ENCODE measurements around the gene HNRNPH2.

Gene HNRNPH2

DNA sequence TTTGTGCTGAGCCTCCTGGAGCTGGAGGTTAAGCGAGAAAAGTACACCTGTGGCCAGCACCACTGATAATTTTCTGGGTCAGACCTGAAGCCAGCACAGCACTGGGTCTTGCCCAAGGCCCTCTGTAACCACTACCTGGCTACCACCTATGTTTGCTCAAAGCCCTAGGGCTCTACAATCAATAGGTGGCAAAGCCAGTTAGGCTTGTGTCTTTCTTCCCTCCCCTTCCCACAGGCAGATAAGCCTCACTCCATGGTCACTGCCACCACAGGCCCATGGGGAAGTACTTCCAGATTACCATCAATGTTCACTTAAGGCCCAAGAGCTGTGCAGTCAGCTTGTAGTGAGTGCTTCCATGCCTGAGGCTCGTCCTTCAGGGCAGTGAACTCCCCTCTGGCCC is 42.1 kb downstream of the HNRNPH2 start:
- Histone ChIP-seq H3K4me3 (ENCODE audit: low read length) (no peak overlapping the region), H4K20me1 (ENCODE audit: insufficient read depth, low read length) (no peaks in the 10 kb centered on the region), H3K79me2 (ENCODE audit: low read length) (no peaks in the 10 kb centered on the region), H3K4me1 (ENCODE audit: low read length) (no peaks in the 10 kb centered on the region), H3K4me2 (ENCODE audit: low read depth, low read length) (no peak overlapping the region), H3K27ac (ENCODE audit: low read length) (no peak overlapping the region), H3K36me3 (replicated peaks; ENCODE audit: insufficient read depth, low read length) (no peaks in the 10 kb centered on the region), H3K27me3 (replicated peaks; ENCODE audit: insufficient read depth, low read length) (no peaks in the 10 kb centered on the region), H3F3A (ENCODE audit: insufficient read depth, low read length) (no peaks in the 10 kb centered on the region), H3K9me3 (replicated peaks; ENCODE audit: insufficient read depth, low read length) (no peaks in the 10 kb centered on the region), H3K9ac (ENCODE audit: low read length) (no peak overlapping the region), H3K9me2 (replicated peaks; ENCODE audit: insufficient read depth, low read length) (no peaks in the 10 kb centered on the region), H2AFZ (ENCODE audit: low read length) (no peak overlapping the region)
- no peak for DNase-seq
- TF ChIP-seq, protein P1, sequence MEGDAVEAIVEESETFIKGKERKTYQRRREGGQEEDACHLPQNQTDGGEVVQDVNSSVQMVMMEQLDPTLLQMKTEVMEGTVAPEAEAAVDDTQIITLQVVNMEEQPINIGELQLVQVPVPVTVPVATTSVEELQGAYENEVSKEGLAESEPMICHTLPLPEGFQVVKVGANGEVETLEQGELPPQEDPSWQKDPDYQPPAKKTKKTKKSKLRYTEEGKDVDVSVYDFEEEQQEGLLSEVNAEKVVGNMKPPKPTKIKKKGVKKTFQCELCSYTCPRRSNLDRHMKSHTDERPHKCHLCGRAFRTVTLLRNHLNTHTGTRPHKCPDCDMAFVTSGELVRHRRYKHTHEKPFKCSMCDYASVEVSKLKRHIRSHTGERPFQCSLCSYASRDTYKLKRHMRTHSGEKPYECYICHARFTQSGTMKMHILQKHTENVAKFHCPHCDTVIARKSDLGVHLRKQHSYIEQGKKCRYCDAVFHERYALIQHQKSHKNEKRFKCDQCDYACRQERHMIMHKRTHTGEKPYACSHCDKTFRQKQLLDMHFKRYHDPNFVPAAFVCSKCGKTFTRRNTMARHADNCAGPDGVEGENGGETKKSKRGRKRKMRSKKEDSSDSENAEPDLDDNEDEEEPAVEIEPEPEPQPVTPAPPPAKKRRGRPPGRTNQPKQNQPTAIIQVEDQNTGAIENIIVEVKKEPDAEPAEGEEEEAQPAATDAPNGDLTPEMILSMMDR (IDR thresholded peaks at IDR 0.05; ENCODE audit: low read length), result no peak
- TF ChIP-seq EZH2 (optimal IDR thresholded peaks at IDR 0.05; ENCODE audit: low read depth, low read length) (no peak), EZH2phosphoT487 (IDR thresholded peaks at IDR 0.05; ENCODE audit: low read length) (no peak)

DNA sequence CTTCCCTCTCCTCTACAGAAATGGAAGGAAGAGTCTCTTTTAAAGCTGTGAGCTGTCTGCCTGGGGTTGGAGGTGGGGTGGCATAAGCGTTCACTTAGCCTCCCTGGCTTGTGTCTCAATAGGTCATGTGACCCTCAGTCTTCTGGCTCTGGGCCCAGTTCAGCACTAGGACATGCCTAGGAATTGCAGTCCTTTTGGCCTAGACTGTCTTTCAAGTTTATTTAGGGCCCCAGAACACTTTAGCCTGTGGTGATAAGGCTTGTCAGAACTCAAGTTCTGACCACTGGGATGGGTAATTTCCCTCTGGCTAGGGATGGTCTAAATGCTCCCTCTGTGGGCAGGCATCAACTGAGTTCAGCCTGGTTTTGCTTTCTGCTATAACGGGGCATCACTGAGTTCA is 42.9 kb downstream of the HNRNPH2 start:
- H3K4me2 ChIP-seq (ENCODE audit: low read depth, low read length), result no peak overlapping the region
- no peak for DNase-seq
- no peaks in the 10 kb centered on the region for H3K4me1 ChIP-seq (ENCODE audit: low read length)
- no peak overlapping the region for H2AFZ ChIP-seq (ENCODE audit: low read length)
- H3K79me2 ChIP-seq (ENCODE audit: low read length), result no peaks in the 10 kb centered on the region
- no peaks in the 10 kb centered on the region for H3K9me2 ChIP-seq (replicated peaks; ENCODE audit: insufficient read depth, low read length)
- TF ChIP-seq EZH2 (optimal IDR thresholded peaks at IDR 0.05; ENCODE audit: low read depth, low read length) (no peak), EZH2phosphoT487 (IDR thresholded peaks at IDR 0.05; ENCODE audit: low read length) (no peak)
- TF ChIP-seq, protein P1 (IDR thresholded peaks at IDR 0.05; ENCODE audit: low read length), result no peak
- H3K9ac ChIP-seq (ENCODE audit: low read length), result no peak overlapping the region
- H3K4me3 ChIP-seq (ENCODE audit: low read length), result no peak overlapping the region
- no peaks in the 10 kb centered on the region for H3F3A ChIP-seq (ENCODE audit: insufficient read depth, low read length)
- no peaks in the 10 kb centered on the region for H3K9me3 ChIP-seq (replicated peaks; ENCODE audit: insufficient read depth, low read length)
- H3K27ac ChIP-seq (ENCODE audit: low read length), result no peak overlapping the region
- no peaks in the 10 kb centered on the region for H4K20me1 ChIP-seq (ENCODE audit: insufficient read depth, low read length)
- H3K27me3 ChIP-seq (replicated peaks; ENCODE audit: insufficient read depth, low read length), result no peaks in the 10 kb centered on the region
- H3K36me3 ChIP-seq (replicated peaks; ENCODE audit: insufficient read depth, low read length), result no peaks in the 10 kb centered on the region

DNA sequence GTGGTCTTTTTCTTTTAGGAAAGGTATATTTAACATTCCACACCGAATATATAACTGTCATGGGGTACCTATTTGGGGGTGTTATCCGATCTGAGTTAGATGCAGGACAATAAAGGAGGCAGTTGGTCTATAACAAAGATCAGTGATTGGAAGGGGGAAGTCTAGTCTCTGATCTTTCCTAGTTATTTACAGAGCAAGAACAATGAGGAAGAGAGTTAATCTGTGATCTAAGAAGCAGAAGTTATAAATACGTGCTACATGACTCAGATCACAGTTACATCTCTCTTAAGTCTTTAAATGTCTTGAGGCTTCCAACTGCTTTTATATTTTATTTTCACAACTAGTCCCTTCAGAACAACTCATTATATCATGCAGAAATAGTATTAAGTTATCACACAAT is 44.0 kb downstream of the HNRNPH2 start:
- H3K36me3 ChIP-seq (replicated peaks; ENCODE audit: insufficient read depth, low read length), result no peaks in the 10 kb centered on the region
- no peak overlapping the region for H3K27ac ChIP-seq (ENCODE audit: low read length)
- no peak overlapping the region for H3K4me3 ChIP-seq (ENCODE audit: low read length)
- no peak overlapping the region for H3K9ac ChIP-seq (ENCODE audit: low read length)
- no peaks in the 10 kb centered on the region for H3K4me1 ChIP-seq (ENCODE audit: low read length)
- DNase-seq, result no peak
- H3K79me2 ChIP-seq (ENCODE audit: low read length), result no peaks in the 10 kb centered on the region
- H4K20me1 ChIP-seq (ENCODE audit: insufficient read depth, low read length), result no peaks in the 10 kb centered on the region
- no peak overlapping the region for H2AFZ ChIP-seq (ENCODE audit: low read length)
- no peak overlapping the region for H3K4me2 ChIP-seq (ENCODE audit: low read depth, low read length)
- TF ChIP-seq EZH2phosphoT487 (IDR thresholded peaks at IDR 0.05; ENCODE audit: low read length) (no peak), EZH2 (optimal IDR thresholded peaks at IDR 0.05; ENCODE audit: low read depth, low read length) (no peak)
- TF ChIP-seq, protein P1 (IDR thresholded peaks at IDR 0.05; ENCODE audit: low read length), result no peak
- no peaks in the 10 kb centered on the region for H3F3A ChIP-seq (ENCODE audit: insufficient read depth, low read length)
- H3K9me3 ChIP-seq (replicated peaks; ENCODE audit: insufficient read depth, low read length), result no peaks in the 10 kb centered on the region
- no peaks in the 10 kb centered on the region for H3K27me3 ChIP-seq (replicated peaks; ENCODE audit: insufficient read depth, low read length)
- H3K9me2 ChIP-seq (replicated peaks; ENCODE audit: insufficient read depth, low read length), result no peaks in the 10 kb centered on the region

Measured in MM.1S (cell line).